ENCODE data around the gene SLC2A2.

Gene SLC2A2

DNA sequence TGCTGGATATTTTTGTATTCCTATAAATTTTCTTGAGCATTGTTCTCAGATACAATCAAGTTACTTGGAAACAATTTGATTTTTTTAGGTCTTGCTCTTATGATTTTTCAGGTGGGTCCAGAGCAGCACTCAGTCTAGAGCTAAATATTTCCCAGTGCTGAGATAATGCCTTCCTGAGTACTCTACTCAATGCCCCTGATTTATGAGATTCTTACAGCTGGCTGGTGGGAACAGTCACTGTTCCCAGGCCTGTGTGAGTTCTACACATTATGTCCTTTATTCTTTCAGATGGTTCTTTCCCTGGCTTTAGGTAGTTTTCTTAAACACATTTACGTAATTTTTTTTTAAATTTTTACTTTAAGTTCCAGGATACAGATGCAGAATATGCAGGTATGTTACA lies 67.1 kb downstream of the SLC2A2 start:
- no peak for TF ChIP-seq ZNF274 (IDR thresholded peaks at IDR 0.05; ENCODE audit: low read depth, low read length)

DNA sequence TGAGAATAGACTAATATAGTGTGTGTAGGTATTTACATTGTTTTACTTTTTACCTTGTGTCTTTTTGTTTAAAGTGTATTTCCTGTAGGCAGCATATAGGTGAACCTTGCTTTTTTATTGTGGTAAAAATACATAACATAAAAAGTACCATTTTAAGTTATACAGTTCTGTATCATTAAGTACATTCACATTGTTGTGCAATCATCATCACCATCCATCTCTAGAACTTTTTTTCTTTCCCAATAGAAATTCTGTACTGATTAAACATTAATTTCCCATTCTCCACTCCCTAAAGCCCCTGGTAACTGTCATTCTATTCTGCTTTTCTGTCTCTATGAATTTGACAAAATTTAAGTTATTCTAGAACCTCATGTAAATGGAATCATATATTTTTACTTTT lies 69.9 kb downstream of the SLC2A2 start:
- no peak for TF ChIP-seq ZNF274 (IDR thresholded peaks at IDR 0.05; ENCODE audit: low read depth, low read length)
- no peak overlapping the region for H3K4me3 ChIP-seq (ENCODE audit: low read length)

More for the DNA sequence above, 67.1 kb downstream of the SLC2A2 start:
- no peak overlapping the region for H3K4me3 ChIP-seq (ENCODE audit: low read length)

DNA sequence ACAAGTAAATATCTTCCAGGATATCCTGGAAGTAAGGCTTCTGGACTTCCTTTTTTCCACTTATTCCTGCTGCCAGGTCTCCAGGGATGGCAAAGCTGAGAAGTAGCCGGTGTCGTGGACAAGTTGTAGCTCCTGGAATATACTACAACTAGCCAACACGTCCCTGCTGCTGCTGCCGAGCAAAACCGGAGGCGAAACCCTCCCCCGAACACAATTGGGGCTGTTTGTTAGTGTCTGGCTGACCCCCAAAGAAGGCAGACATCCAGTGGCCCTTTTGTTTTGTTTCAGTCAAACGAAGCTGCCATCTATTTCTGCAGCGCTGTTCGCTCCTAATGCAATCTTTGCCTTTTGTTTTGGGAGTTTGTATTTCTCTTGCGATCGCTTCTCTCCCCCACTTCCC lies 72.8 kb downstream of the SLC2A2 start:
- no peak overlapping the region for H3K4me3 ChIP-seq (ENCODE audit: low read length)
- TF ChIP-seq ZNF274 (IDR thresholded peaks at IDR 0.05; ENCODE audit: low read depth, low read length): no peak

- no peak overlapping the region for H3K4me3 ChIP-seq (ENCODE audit: low read length)
- no peak for TF ChIP-seq ZNF274 (IDR thresholded peaks at IDR 0.05; ENCODE audit: low read depth, low read length)
These were observed 73.3 kb downstream of the SLC2A2 start for GRCh38 chr3:170953229-170953628.

- no peak overlapping the region for H3K4me3 ChIP-seq (ENCODE audit: low read length)
- TF ChIP-seq ZNF274 (IDR thresholded peaks at IDR 0.05; ENCODE audit: low read depth, low read length): no peak
These were observed 77.3 kb downstream of the SLC2A2 start for GRCh38 chr3:170949211-170949610.

DNA sequence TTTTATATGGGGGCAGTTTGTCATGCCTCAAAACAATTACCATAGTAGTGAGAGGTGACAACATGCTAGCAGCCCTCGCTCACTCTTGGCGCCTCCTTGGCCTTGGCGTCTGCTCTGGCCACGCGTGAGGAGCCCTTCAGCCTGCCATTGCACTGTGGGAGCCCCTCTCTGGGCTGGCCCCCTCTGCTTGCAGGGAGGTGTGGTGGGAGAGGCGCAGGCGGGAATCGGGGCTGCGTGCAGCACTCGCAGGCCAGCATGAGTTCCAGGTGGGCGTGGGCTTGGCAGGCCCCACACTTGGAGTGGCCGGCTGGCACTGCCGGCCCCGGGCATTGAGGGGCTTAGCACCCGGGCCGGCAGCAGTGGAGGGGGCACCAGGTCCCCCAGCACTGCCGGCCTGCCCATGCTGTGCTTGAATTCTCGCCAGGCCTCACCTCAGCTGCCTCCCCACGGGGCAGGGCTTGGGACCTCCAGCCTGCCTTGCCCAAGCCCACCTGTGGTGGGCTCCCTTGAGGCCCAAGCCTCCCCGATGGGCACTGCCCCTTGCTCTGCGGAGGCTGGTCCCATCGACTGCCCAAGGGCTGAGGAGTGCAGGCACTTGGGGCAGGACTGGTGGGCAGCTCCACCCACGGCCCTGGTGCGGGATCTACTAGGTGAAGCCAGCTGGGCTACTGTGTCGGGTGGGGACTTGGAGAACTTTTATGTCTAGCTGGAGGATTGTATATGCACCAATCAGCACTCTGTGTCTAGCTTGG lies 79.3 kb downstream of the SLC2A2 start:
- H3K4me3 ChIP-seq (ENCODE audit: low read length): no peak overlapping the region
- no peak for TF ChIP-seq ZNF274 (IDR thresholded peaks at IDR 0.05; ENCODE audit: low read depth, low read length)

Data from GM08714 (cell line).